PFSK-1 (cell line): ENCODE data around the gene SAMD9L.

Experiments used
- POLR2AphosphoS5 ChIP-seq: IDR thresholded peaks from 2 replicates; pipeline ENCODE4 v1.6.1; 2012; ENCODE audit warnings: low read depth, mild to moderate bottlenecking, control low read depth, low read length, moderate library complexity
- SIN3A ChIP-seq: IDR thresholded peaks from 2 replicates; pipeline ENCODE4 v1.6.1; 2012; ENCODE audit warnings: mild to moderate bottlenecking, low read length, moderate library complexity, borderline replicate concordance; ENCODE audit not compliant: insufficient read depth
- TAF1 ChIP-seq: IDR thresholded peaks from 2 replicates; pipeline ENCODE4 v1.6.1; 2012; ENCODE audit warnings: low read length, control low read depth, borderline replicate concordance; ENCODE audit not compliant: insufficient read depth
- TF ChIP-seq, protein P1 (sequence below), 2 experiments: IDR thresholded peaks; 2 replicates each; pipeline versions ENCODE4 v1.6.1 to v1.8.0; 2011 to 2012; ENCODE audit warnings: low read depth in 2 of 2, low read length in 2 of 2, control low read depth in 1 of 2, inconsistent platforms in 1 of 2, mild to moderate bottlenecking in 1 of 2, moderate library complexity in 1 of 2; ENCODE audit not compliant: insufficient read depth in 1 of 2

DNA sequence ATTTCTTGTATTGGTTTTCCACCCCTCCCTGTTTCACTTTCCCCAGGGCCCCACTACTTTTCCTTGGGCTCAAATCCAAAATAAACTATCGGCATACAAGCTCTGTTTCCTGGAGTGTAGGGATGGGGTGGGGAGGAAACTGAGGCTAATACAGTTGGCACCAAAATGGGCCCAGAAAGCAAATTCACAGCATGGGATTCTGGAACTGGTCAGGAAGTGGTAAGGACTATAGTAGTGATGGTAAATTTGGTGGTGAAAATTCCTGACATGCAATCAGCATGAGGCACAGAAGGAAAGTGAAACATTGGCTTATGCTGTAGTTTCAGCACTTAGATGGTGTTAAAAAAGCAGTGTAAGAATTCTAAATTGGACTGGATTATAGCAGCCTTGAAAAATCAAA is 8.7 kb upstream of the SAMD9L start:
- no peak for TF ChIP-seq TAF1
- TF ChIP-seq POLR2AphosphoS5 = no peak
- TF ChIP-seq, protein P1, sequence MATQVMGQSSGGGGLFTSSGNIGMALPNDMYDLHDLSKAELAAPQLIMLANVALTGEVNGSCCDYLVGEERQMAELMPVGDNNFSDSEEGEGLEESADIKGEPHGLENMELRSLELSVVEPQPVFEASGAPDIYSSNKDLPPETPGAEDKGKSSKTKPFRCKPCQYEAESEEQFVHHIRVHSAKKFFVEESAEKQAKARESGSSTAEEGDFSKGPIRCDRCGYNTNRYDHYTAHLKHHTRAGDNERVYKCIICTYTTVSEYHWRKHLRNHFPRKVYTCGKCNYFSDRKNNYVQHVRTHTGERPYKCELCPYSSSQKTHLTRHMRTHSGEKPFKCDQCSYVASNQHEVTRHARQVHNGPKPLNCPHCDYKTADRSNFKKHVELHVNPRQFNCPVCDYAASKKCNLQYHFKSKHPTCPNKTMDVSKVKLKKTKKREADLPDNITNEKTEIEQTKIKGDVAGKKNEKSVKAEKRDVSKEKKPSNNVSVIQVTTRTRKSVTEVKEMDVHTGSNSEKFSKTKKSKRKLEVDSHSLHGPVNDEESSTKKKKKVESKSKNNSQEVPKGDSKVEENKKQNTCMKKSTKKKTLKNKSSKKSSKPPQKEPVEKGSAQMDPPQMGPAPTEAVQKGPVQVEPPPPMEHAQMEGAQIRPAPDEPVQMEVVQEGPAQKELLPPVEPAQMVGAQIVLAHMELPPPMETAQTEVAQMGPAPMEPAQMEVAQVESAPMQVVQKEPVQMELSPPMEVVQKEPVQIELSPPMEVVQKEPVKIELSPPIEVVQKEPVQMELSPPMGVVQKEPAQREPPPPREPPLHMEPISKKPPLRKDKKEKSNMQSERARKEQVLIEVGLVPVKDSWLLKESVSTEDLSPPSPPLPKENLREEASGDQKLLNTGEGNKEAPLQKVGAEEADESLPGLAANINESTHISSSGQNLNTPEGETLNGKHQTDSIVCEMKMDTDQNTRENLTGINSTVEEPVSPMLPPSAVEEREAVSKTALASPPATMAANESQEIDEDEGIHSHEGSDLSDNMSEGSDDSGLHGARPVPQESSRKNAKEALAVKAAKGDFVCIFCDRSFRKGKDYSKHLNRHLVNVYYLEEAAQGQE (IDR thresholded peaks at IDR 0.05; ENCODE audit: insufficient read depth in 1 of 2, low read depth in 2 of 2, low read length in 2 of 2) = no peak
- TF ChIP-seq SIN3A = no peak
